Astrocyte (in vitro differentiated cells and primary cell): ENCODE data around the gene MRPL46.

Experiments used
- EZH2 ChIP-seq: IDR thresholded peaks from 2 replicates; pipeline ENCODE4 v1.6.1; 2012; ENCODE audit warnings: mild to moderate bottlenecking, low read length, inconsistent platforms; ENCODE audit not compliant: insufficient read depth
- TF ChIP-seq, protein P1 (sequence below): IDR thresholded peaks from 2 replicates; pipeline ENCODE4 v1.5.1; 2011; ENCODE audit warnings: low read depth, mild to moderate bottlenecking, inconsistent platforms, low read length, moderate library complexity; ENCODE audit not compliant: insufficient read depth

DNA sequence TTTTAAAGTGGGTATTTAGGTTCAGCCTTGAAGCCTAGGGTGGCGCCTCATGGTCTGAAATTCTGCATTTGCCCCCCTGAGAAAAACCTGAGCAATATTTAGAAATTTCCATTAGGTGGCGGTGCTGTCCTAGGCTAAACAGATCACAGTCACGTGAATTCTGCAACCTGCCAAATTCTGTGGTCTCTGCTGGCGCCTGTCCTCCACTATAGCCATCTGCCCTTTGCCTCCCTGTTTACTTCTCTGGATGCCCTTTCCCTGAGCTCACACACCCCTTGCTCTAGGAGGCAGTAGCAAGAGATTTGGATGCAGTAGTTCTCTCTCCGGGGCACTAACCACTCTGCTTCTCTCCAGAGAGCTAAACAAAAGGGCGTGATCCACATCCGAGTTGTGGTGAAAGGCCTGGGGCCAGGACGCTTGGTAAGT lies 9.5 kb upstream of the MRPL46 start:
- TF ChIP-seq, protein P1, sequence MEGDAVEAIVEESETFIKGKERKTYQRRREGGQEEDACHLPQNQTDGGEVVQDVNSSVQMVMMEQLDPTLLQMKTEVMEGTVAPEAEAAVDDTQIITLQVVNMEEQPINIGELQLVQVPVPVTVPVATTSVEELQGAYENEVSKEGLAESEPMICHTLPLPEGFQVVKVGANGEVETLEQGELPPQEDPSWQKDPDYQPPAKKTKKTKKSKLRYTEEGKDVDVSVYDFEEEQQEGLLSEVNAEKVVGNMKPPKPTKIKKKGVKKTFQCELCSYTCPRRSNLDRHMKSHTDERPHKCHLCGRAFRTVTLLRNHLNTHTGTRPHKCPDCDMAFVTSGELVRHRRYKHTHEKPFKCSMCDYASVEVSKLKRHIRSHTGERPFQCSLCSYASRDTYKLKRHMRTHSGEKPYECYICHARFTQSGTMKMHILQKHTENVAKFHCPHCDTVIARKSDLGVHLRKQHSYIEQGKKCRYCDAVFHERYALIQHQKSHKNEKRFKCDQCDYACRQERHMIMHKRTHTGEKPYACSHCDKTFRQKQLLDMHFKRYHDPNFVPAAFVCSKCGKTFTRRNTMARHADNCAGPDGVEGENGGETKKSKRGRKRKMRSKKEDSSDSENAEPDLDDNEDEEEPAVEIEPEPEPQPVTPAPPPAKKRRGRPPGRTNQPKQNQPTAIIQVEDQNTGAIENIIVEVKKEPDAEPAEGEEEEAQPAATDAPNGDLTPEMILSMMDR = peak; percentile 51
- no peak for TF ChIP-seq EZH2
